CD4-positive, alpha-beta T cell treated with Interleukin-17A for 4 hours (primary cell): ENCODE results near the gene EPN3.

ENCODE experiments used
- DNase-seq: peaks from one replicate; pipeline ENCODE4 v3.0.0-alpha.2; 2020; ENCODE audit warnings: mixed read lengths

EPN3 gene

DNA sequence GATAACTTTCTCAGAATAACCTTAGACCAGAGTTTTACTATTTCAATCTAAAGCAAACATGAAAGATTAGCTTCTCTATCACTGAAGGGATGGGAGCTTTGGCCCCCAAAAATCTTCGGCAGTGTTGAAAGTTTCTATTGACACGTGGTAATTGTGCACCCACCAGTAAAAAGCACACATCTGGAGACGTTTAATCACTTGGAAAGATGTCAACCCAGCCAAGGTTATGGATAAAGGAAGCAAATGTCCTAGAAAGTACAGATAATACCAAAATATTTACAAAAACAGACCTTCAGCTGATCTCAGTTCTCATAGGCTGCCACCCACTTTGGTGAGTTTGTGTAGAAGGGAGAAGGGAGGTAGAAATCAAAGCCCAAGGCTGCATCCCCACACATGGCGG, 19.0 kb upstream of the EPN3 start:
- no peak for DNase-seq

GRCh38 chr17:50514388-50514787, 18.1 kb upstream of the EPN3 start:
- DNase-seq = no peak

- no peak for DNase-seq
These were observed 17.4 kb upstream of the EPN3 start for GRCh38 chr17:50514936-50515702.

- DNase-seq = no peak
These were observed 15.5 kb upstream of the EPN3 start for GRCh38 chr17:50517011-50517410.

DNA sequence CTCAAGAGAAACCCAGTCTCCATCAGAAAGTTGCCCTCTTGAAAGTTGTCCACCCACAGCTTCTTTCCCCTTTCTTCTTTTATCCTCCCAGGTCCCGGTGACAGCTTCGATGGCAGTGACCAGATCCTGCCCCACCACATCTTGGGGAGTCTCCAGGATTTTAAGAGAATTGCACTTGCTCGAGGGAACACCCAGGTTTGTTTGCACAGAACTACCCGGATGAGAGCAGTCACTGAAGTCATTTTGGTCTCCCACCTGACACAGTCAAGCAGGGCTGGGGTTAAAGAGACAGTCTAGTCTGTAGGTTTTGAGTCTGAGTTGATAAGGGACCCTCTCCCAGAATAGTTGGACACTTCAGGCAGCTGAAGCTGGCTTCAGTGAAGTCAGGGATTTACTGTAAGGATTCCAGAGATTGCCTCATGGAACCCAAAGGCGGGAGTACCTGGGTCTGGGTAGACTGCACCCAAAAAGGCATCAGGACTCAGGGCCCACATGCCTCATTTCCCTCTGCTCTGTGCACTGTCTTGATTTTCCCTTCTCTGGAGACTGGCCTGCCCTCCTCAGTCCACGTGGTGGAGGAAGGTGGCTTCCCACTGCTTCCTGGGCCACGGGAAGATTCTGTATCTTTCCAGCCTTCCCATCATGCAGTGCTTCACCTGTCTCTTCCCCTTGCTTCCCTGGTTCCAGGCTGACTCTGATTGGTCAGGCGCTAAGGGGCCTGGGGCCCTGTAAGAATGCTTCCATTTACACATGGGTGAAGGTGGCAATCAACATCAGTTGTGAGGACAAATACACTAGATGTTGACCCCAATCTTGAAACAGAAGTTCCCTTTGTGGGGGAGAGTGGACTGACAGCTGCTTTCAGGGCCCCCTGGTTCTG, 14.8 kb upstream of the EPN3 start:
- no peak for DNase-seq

GRCh38 chr17:50518384-50519023, 14.0 kb upstream of the EPN3 start:
- no peak for DNase-seq

- no peak for DNase-seq
These were observed 13.2 kb upstream of the EPN3 start for GRCh38 chr17:50519141-50519834.

- DNase-seq = no peak
These were observed 12.1 kb upstream of the EPN3 start for GRCh38 chr17:50520483-50520882.

DNA sequence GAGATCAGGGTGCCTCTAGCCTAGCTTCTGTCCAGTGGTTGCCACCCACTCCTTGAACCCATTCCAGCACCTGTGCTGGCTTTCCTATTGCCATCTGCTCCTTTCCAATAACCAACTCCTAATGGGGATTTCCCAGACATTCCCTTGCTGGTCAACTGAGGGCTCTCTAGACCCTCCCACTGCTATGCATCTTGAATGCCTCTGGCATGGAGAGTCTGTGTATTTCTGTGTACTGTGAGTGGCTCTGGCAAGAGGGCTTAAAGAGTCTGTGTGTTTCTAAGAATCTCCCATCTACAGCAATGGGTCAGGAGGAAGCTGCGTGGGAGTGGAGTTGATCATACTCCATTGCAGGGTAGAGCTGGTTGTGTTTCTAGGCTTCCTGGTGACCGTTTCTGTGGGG, 11.0 kb upstream of the EPN3 start:
- DNase-seq = no peak

- no peak for DNase-seq
These were observed 9.8 kb upstream of the EPN3 start for GRCh38 chr17:50522766-50523165.

GRCh38 chr17:50523208-50523607, 9.3 kb upstream of the EPN3 start:
- DNase-seq = no peak

- no peak for DNase-seq
These were observed 7.7 kb upstream of the EPN3 start for GRCh38 chr17:50524838-50525237.

DNA sequence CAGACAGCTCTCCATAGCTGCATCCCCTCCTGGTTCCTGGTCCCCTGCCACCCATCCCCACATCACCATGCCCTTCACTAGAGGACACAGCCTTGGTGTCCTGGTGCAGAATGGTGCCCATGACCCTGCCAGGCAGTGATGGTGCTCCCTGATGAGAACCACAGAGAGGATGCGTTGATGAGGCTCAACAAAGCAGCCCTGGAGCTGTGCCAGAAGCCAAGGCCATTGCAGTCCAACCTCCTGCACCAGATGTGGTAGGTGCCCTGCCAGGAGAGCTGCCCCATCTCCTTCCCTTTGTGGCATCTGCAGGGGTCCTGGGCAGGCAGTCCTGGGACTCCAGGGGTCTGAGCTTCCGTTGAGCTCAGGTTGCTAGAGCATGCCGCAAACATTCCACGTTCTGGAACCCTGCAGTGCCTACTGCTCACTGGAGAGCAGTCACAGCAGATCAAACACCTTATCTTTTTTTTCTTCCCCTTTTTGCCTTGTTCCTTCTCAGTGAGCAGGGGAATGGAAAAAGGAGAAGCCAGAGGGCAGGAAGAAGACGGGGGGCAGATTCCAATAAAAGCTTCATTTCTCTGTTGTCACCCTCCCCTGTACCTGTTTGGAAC, 5.3 kb upstream of the EPN3 start:
- DNase-seq = no peak

DNA sequence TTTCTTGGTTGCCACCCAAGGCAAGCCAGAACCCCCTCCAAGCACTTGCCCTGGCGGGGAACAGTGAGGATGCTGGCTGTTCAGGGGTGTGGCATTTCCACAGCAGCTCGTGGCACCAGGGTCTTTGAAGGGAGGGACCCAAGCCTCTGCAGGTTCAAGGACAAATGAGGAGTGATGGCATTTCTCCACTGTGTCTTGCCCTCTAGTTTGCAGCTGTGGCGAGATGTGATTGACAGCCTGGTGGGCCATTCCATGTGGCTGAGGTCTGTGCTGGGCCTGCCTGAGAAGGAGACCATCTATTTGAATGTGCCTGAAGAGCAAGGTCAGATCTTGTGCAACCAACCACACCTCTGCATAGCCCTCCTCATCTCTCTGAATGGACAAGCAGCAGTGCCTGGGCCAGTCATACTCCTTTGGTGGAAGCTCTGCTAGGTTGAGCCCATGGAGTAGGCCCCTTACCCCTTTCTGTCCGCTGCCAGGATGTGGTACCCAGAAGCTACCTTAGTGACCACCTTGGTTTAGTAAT, 4.5 kb upstream of the EPN3 start:
- no peak for DNase-seq

DNA sequence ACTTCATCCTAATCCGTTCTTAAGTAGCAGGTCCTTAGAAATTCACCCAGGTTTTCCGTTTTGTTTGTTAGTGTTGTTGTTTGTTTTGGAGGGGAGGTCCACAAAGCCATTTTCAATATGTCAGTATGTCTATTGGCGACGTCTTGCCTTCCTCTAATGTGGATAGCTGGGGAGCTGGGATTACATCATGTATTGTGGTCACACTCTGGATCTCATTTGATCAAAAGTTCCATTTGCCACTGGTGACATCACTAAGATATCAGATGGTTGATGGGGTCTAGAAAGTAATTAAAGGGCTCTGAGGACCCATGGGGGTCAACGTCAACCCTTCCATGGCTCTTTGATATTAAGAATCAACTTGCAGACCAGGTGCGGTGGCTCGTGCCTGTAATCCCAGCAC, 2.7 kb upstream of the EPN3 start:
- DNase-seq = no peak

- no peak for DNase-seq
These were observed 1.0 kb upstream of the EPN3 start for GRCh38 chr17:50531428-50532025.

DNA sequence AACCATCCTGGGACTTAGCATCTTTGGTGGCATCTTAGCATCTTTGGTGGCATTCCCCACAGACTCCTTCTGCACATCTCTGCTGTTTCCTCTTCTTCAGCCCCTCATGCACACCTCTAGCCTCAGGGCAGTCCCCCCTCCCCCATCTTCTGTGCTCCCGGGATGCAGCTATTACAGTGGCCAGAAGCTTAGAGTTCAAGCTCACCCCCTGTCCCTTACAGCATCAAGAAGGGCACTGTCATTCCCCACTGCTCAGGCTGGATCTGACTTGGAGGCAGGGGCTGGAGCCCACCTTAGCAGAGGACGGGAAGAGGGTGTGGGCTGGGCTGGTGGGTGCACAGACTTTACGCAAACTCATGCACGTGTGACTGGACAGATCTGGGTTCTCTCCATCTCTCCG, 650 bp downstream of the EPN3 start:
- no peak for DNase-seq

DNA sequence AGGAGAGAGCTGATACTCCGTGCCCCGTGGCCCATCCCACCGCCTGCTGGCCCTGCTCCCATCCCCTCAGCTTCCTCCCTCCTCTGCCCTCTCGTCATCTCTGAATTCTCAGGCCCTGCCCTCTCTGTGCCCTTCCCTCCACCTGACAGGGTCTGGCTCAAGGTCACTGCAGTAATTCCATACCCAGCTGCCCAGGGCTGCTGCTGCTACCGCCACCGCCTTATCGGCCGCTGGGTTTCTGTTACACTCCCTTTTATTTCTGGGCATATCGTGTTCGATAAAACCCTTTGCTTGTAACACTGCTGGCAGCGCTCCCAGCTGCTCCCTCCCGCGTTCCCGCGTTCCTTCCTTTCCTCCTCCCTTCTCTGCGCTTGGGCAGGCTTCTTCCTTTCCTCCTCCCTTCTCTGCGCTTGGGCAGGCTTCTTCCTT, 1.2 kb downstream of the EPN3 start:
- DNase-seq = no peak

- DNase-seq = peak; percentile 18
These were observed 1.9 kb downstream of the EPN3 start for GRCh38 chr17:50534222-50534978.

GRCh38 chr17:50534979-50535326, 2.4 kb downstream of the EPN3 start:
- DNase-seq = no peak

- DNase-seq = no peak
These were observed 2.9 kb downstream of the EPN3 start for GRCh38 chr17:50535407-50535806.
